Epithelial cell of proximal tubule (primary cell): Measurements from ENCODE around the gene COBL. TPM values are rescaled to one million over a fixed set of nuclear protein-coding genes. Genes with fewer than 3 reads are reported as not detected.

Experiments used
- DNase-seq: peaks from one replicate; pipeline ENCODE4 v3.0.0-alpha.2; 2011; ENCODE audit warnings: low read depth
- H3K4me3 ChIP-seq: 2 replicates; pipeline ENCODE4 v1.5.1; 2011; ENCODE audit warnings: low read depth, mild to moderate bottlenecking, low read length
- CTCF ChIP-seq: conservative IDR thresholded peaks from 2 replicates; pipeline ENCODE4 v1.5.1; 2012; ENCODE audit warnings: low read depth, mild to moderate bottlenecking, low read length
- total RNA-seq: library from RNA; depleted of rRNA; stranded (reverse); fragments of >200 nt; gene quantifications from 2 replicates; pipeline ENCODE4 v1.2.3, GENCODE V29; 2015

COBL gene
- total RNA-seq, 1 donor from 2014 or later: 6.6 TPM

DNA sequence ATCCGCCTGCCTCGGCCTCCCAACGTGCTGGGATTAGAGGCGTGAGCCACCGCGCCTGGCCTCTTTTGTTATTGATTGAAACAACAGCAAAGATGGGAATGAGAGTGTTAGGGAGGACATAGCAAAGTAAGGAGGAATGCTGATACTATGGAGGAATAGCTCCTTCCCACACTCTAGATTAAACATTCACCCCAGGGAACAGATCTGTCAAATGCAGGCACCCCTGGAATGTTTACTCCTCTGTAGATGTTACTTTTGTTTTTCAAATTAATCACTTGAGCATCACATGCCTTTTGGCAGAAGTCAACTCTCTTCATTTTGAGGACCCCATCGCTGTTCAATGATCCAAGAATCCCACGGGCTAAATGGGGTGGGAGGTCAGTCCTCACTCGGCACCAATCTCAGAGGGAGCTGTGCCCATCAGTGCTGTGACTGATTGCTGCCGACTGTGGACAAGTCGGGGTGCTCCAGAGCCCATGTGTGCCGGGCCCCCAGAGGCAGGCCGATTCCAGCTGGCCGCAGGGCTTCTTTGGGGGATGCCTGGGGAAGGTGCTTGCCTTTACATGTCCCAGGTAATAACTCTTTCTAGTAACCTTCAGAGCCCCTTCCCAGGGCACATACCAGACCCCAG lies 10.2 kb upstream of the COBL start:
- DNase-seq: no peak
- TF ChIP-seq CTCF: no peak
- H3K4me3 ChIP-seq: no peak overlapping the region

DNA sequence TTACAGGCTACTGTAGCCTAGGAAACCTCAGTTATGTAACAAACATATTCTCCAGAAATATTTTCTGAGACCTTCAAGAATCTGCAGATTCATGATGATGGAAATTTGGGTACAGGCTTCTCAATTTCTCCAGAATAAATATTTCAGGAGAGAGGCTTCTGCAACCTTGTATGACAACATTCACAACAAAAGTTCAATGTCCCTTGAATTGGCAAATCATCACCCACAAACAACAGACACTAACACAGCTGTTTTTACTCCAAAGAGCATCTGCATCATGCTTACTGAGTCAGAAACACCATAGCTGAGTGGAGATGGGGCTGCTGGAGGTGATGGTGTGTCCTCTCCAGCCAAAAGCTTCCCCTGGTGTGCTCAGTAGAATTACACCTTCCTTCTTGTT lies 9.3 kb upstream of the COBL start:
- no peak overlapping the region for H3K4me3 ChIP-seq
- TF ChIP-seq CTCF: no peak
- DNase-seq: no peak

DNA sequence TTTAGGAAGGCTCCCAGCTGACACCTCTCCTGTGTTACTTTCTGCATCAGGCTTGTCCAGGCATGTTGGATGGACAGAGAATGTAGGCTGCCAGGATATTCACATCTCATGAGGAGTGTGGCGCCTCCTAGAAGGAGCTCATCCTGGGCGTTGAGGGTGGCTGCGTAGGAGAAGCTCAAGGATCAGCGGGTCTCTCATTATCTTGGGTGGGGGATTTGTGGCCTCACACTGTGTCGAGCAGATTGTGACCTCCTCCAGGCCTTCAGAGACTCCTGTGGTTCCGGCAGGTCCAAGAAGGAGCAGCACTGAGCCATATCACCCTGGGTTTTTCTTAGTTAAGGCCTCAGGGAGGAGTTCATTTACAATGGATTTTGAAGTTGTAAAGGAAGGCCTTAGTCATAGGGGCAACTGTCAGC lies 8.7 kb upstream of the COBL start:
- TF ChIP-seq CTCF: no peak
- no peak for DNase-seq
- no peak overlapping the region for H3K4me3 ChIP-seq

DNA sequence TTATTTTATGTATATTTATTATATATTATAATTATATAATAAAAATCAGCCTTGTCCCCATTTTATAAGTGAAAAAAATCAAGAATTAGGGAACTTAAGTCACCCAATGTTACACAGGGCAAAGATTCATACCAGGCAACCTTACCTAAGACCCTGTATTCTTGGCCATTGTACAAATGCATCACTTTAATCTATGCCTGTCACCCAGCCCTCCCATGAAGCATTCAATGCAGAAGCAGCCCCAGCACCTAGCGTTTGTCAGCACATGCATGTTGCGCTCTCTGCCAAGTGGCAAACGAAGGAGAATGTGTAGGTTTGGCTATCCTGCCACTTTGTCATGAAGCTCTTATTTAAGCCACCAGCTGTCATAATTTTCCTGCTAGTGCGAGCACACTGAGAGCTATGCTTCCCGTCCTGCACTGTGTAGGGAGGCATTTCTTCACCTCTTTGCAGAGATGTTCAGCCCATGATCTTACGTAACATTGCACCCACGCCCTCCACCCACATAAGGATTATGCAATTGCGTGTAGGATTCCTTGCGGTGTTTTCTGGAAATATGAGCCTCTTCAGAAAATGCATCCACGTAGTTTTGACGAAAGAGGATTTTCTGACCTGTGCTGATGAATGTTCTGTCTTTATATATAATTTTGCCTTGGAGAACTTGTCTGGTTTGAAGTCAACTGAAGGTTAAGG lies 7.7 kb upstream of the COBL start:
- TF ChIP-seq CTCF: no peak
- H3K4me3 ChIP-seq: no peak overlapping the region
- DNase-seq: no peak

- TF ChIP-seq CTCF: no peak
- no peak for DNase-seq
- no peak overlapping the region for H3K4me3 ChIP-seq
Measured at GRCh38 chr7:51321961-51322515, 5.4 kb upstream of the COBL start.

GRCh38 chr7:51318886-51319579 lies 2.4 kb upstream of the COBL start:
- no peak overlapping the region for H3K4me3 ChIP-seq

More at GRCh38 chr7:51318886-51319579, 2.4 kb upstream of the COBL start:
- DNase-seq: no peak
- TF ChIP-seq CTCF: no peak
